SK-N-SH treated with all-trans-retinoic acid at 6 μM for 48 hours (cell line): ENCODE results near the gene EN2.

Experiments used
- ATAC-seq: fragments of 200-7000 bp; cut with Tn5 transposase; 3 replicates; pipeline ENCODE4 v1.9.1; 2020; ENCODE audit warnings: mild to moderate bottlenecking, moderate library complexity
- ARNTL ChIP-seq: fragments of 450-650 bp; formaldehyde crosslinking; IDR thresholded peaks from 2 replicates; pipeline ENCODE4 v1.5.0; 2020; ENCODE audit warnings: low read depth, mild to moderate bottlenecking, moderate library complexity, borderline replicate concordance
- BACH2 ChIP-seq: fragments of 250-450 bp; sonication (Bioruptor Pico); IDR thresholded peaks from 2 replicates; pipeline ENCODE4 v1.9.0; 2021; ENCODE audit warnings: mild to moderate bottlenecking, borderline replicate concordance
- CREB5 ChIP-seq: fragments of 250-450 bp; sonication (Bioruptor Pico); IDR thresholded peaks from 2 replicates; pipeline ENCODE4 v1.5.1; 2020; ENCODE audit warnings: low read depth, mild to moderate bottlenecking, moderate library complexity
- CSDC2 ChIP-seq: fragments of 250-450 bp; sonication (Bioruptor Pico); IDR thresholded peaks from 2 replicates; pipeline ENCODE4 v1.5.0; 2020; ENCODE audit warnings: mild to moderate bottlenecking, moderate library complexity
- CSRNP3 ChIP-seq: fragments of 250-450 bp; sonication (Bioruptor Pico); IDR thresholded peaks from 2 replicates; pipeline ENCODE4 v1.5.1; 2021; ENCODE audit warnings: mild to moderate bottlenecking, moderate library complexity
- ESRRG ChIP-seq: fragments of 250-450 bp; sonication (Bioruptor Pico); IDR thresholded peaks from 2 replicates; pipeline ENCODE4 v1.6.1; 2021; ENCODE audit warnings: mild to moderate bottlenecking
- GLIS3 ChIP-seq: fragments of 250-450 bp; sonication (Bioruptor Pico); IDR thresholded peaks from 2 replicates; pipeline ENCODE4 v1.5.0; 2020; ENCODE audit warnings: mild to moderate bottlenecking, moderate library complexity
- ISL1 ChIP-seq: fragments of 250-450 bp; sonication (Bioruptor Pico); IDR thresholded peaks from 2 replicates; pipeline ENCODE4 v2.1.2; 2022; ENCODE audit warnings: mild to moderate bottlenecking, moderate library complexity
- OSR1 ChIP-seq: fragments of 250-450 bp; sonication (Bioruptor Pico); IDR thresholded peaks from 2 replicates; pipeline ENCODE4 v1.8.0; 2022; ENCODE audit warnings: moderate library complexity, mild to moderate bottlenecking, inconsistent platforms
- PATZ1 ChIP-seq: fragments of 250-450 bp; sonication (Bioruptor Pico); IDR thresholded peaks from 2 replicates; pipeline ENCODE4 v1.8.0; 2020; ENCODE audit warnings: mild to moderate bottlenecking, moderate library complexity, borderline replicate concordance
- POU6F1 ChIP-seq: fragments of 250-450 bp; sonication (Bioruptor Pico); IDR thresholded peaks from 2 replicates; pipeline ENCODE4 v1.8.0; 2021; ENCODE audit warnings: low read depth, mild to moderate bottlenecking, moderate library complexity, borderline replicate concordance
- PPARA ChIP-seq: fragments of 250-450 bp; sonication (Bioruptor Pico); IDR thresholded peaks from 2 replicates; pipeline ENCODE4 v1.5.0; 2020; ENCODE audit warnings: mild to moderate bottlenecking, borderline replicate concordance
- RARB ChIP-seq: fragments of 250-450 bp; sonication (Bioruptor Pico); IDR thresholded peaks from 2 replicates; pipeline ENCODE4 v1.8.0; 2021; ENCODE audit warnings: mild to moderate bottlenecking, moderate library complexity
- TCF4 ChIP-seq: fragments of 250-450 bp; sonication (Bioruptor Pico); IDR thresholded peaks from 2 replicates; pipeline ENCODE4 v1.8.0; 2021; ENCODE audit warnings: mild to moderate bottlenecking, moderate library complexity, borderline replicate concordance
- TOX ChIP-seq: fragments of 250-450 bp; sonication (Bioruptor Pico); IDR thresholded peaks from 2 replicates; pipeline ENCODE4 v1.8.0; 2021; ENCODE audit warnings: mild to moderate bottlenecking, moderate library complexity, borderline replicate concordance
- TSHZ2 ChIP-seq: fragments of 250-450 bp; sonication (Bioruptor Pico); IDR thresholded peaks from 2 replicates; pipeline ENCODE4 v1.5.0; 2020; ENCODE audit warnings: mild to moderate bottlenecking, moderate library complexity
- ZC3H10 ChIP-seq: fragments of 250-450 bp; sonication (Bioruptor Pico); IDR thresholded peaks from 2 replicates; pipeline ENCODE4 v1.5.1; 2021; ENCODE audit warnings: mild to moderate bottlenecking, moderate library complexity
- ZFP3 ChIP-seq: fragments of 250-450 bp; sonication (Bioruptor Pico); IDR thresholded peaks from 2 replicates; pipeline ENCODE4 v1.5.0; 2020; ENCODE audit warnings: mild to moderate bottlenecking, moderate library complexity
- ZFP30 ChIP-seq: fragments of 450-650 bp; formaldehyde crosslinking; IDR thresholded peaks from 2 replicates; pipeline ENCODE4 v1.5.0; 2022; ENCODE audit warnings: mild to moderate bottlenecking, moderate library complexity
- ZNF565 ChIP-seq: fragments of 450-650 bp; formaldehyde crosslinking; conservative IDR thresholded peaks from 2 replicates; pipeline ENCODE4 v1.5.0; 2020; ENCODE audit warnings: low read depth, mild to moderate bottlenecking, moderate library complexity
- ZNF70 ChIP-seq: fragments of 450-650 bp; formaldehyde crosslinking; IDR thresholded peaks from 2 replicates; pipeline ENCODE4 v1.5.0; 2020; ENCODE audit warnings: mild to moderate bottlenecking, moderate library complexity
- ZNF8 ChIP-seq: fragments of 450-650 bp; formaldehyde crosslinking; IDR thresholded peaks from 2 replicates; pipeline ENCODE4 v1.5.0; 2020; ENCODE audit warnings: mild to moderate bottlenecking, moderate library complexity

Gene EN2

GRCh38 chr7:155431711-155432110, 26.2 kb upstream of the EN2 start:
- ATAC-seq, result no peak
- TF ChIP-seq ZFP30, result no peak
- no peak for TF ChIP-seq CREB5
- no peak for TF ChIP-seq CSRNP3 (CRISPR knock-in tag)
- TF ChIP-seq TOX (CRISPR knock-in tag), result no peak
- TF ChIP-seq ZC3H10 (CRISPR knock-in tag), result no peak
- no peak for TF ChIP-seq ZNF8 (CRISPR knock-in tag)
- no peak for TF ChIP-seq ESRRG (CRISPR knock-in tag)
- TF ChIP-seq OSR1, result no peak
- TF ChIP-seq PPARA, result no peak
- no peak for TF ChIP-seq RARB
- TF ChIP-seq TCF4 (CRISPR knock-in tag), result no peak
- no peak for TF ChIP-seq CSDC2

GRCh38 chr7:155435110-155435509, 22.8 kb upstream of the EN2 start:
- no peak for TF ChIP-seq ZNF565 (CRISPR knock-in tag)
- no peak for TF ChIP-seq ZFP3
- no peak for TF ChIP-seq CSDC2
- TF ChIP-seq RARB, result no peak
- no peak for TF ChIP-seq ZFP30
- no peak for TF ChIP-seq OSR1
- TF ChIP-seq ESRRG (CRISPR knock-in tag), result no peak
- no peak for TF ChIP-seq CSRNP3 (CRISPR knock-in tag)
- TF ChIP-seq POU6F1 (CRISPR knock-in tag), result no peak
- no peak for TF ChIP-seq ZC3H10 (CRISPR knock-in tag)
- no peak for TF ChIP-seq ZNF8 (CRISPR knock-in tag)
- TF ChIP-seq TCF4 (CRISPR knock-in tag), result no peak
- TF ChIP-seq ARNTL, result no peak
- no peak for TF ChIP-seq BACH2 (CRISPR knock-in tag)
- no peak for TF ChIP-seq TSHZ2
- TF ChIP-seq, all 23 proteins: peak for 0
- no peak for ATAC-seq

GRCh38 chr7:155437836-155438235, 20.1 kb upstream of the EN2 start:
- no peak for TF ChIP-seq GLIS3 (CRISPR knock-in tag)
- TF ChIP-seq ZNF8 (CRISPR knock-in tag), result no peak
- no peak for TF ChIP-seq ZC3H10 (CRISPR knock-in tag)
- TF ChIP-seq CSDC2, result no peak
- TF ChIP-seq ZNF70, result no peak
- no peak for TF ChIP-seq ZNF565 (CRISPR knock-in tag)
- TF ChIP-seq ISL1 (CRISPR knock-in tag), result no peak
- no peak for TF ChIP-seq CREB5
- no peak for TF ChIP-seq ARNTL
- TF ChIP-seq ESRRG (CRISPR knock-in tag), result no peak
- TF ChIP-seq PATZ1 (CRISPR knock-in tag), result no peak
- TF ChIP-seq ZFP3, result no peak
- no peak for ATAC-seq
